Medulla oblongata (tissue), 1 donor: ENCODE measurements around the gene SPATC1L.

Experiments used
- DNase-seq: peaks from one replicate; pipeline ENCODE4 v3.0.0-alpha.2; 2015; ENCODE audit errors: extremely low spot score

The SPATC1L gene

DNA sequence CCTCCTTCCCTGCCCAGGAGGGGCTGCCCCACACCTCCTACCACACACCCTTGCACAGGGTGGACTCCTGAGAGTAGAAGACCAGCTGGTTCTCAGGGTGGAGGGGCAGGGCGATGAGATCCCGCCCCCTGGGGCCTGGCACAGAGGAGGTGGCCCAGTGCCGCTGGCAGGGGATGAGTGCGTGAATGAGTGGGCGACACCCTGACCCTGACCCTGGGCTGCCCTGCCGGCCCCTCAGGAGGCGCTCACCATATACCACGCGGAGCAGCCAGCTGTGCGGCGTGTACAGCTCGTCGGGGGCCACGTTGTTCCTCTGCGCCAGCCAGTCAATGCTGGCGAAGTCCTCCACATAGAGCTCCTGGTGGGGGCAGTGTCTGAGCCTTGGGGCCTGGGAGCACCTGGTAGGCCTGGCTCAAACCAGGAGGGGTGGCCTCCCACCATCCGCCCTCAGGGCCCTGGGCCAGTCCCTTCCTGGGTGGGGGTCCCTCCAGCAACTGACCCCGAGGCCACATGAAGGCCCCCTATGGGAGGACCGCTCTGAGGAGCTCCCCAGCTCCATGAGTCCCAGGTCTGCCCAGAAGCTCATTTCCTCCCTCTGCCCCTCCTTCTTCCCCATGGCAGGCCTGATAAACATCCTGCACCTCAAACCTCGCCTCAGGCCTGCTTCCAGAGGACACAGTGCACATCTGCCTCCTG, 31.3 kb upstream of the SPATC1L start:
- no peak for DNase-seq

DNA sequence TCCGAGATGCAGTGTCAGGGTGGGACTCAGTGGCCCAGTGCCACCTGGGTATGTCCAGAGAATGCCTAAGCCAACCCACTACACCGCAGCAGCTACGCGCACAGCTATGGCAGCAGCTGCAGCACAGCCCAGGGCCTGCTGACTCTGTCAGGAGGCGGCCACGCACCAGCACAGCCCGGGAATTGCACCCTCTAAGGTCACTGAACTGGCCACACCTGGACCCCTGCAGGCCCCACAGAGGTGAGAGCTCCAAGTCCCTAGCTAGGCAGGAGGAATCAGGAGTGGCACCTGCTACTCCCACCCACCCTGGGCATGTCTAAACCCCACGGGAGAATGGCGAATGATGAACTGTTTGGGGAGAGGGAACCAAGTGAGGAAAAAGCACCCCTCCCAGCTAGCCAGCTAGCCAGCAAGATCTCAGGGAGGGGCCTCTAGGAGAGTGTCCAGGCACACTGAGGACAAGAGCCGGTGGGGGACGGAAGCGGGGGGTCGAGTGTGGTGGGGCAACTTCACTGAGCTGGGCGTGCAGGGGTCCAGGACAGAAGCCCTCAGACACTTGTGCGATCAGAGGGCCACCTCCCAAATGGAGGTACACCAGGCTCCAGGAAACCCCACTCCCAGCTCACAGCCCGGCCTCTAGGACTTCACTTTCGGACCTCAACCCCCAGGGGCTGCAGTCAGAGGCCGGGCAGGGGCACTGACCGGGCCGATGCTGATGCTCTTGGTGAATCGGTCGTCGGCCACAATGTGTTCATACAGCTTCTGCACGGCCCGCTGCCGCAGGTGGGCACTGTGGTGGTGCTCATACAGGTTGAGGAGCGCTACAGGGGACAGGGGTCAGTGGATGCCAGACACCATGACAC, 30.4 kb upstream of the SPATC1L start:
- no peak for DNase-seq

DNA sequence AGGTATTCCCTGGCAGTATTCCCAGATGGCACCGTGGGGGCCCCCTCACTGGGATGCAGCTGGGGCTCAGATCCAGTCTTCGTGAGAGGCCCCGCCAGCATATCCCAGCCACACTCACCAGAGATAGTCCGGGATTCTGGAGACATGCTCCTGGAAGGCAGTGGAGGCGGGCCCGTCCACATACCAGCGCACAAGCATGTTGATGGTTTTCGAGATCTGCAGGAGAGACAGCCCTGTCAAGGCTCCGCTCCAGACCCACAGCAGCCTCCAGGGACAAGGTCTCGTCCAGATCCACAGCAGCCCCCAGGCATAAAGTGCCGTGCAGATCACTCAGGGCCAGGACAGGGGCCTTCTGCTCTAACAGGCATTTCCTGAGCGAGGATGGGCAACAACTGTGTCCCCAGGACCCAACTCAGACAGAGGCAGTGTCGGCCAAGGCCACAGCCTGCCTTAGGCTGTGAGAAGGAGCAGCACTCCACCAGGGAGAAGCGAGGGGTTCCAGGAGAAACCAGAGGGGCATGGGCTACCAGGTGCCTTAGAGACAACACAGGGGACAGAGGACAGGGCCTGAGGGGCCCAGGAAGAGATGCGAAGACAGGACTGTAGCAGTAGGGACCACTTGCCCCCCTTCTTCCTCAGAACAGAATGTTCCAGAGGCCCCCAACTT, 29.5 kb upstream of the SPATC1L start:
- no peak for DNase-seq

DNA sequence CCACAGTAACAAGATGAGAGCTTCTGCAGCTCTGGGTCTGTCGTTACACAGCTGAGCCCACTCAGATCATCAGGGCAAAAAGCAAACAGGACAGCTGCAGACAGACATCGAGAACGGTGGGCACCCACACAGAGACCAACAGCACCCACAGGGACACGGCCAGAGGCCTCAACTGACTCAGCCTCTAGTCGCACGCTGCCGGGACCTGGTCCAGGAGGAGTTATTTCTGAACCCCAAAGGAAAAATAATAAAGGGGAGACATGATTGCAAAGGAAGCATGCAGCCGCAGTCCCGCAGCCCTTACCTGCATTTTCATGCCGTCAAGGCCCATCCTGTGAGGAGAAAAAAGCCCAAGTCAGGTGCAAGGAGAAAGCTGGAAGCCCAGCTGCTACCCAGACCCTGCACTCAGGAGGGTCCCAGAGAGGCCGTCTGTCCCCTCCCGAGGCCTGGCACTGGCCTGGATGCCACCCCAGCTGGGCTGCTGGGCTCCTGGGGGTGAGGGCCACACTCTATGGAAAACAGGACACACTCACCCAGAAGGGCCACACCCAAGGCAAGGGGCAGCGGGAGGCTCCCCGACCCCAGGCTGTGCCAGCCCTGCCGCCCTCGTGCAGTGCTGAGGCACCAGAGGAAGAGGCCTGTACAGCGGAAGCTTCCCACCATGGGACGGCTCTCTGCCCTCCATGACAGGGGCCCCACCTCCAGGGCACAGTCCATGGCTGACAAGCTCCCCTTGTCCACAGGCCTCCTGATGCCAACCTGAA, 28.6 kb upstream of the SPATC1L start:
- DNase-seq = no peak

DNA sequence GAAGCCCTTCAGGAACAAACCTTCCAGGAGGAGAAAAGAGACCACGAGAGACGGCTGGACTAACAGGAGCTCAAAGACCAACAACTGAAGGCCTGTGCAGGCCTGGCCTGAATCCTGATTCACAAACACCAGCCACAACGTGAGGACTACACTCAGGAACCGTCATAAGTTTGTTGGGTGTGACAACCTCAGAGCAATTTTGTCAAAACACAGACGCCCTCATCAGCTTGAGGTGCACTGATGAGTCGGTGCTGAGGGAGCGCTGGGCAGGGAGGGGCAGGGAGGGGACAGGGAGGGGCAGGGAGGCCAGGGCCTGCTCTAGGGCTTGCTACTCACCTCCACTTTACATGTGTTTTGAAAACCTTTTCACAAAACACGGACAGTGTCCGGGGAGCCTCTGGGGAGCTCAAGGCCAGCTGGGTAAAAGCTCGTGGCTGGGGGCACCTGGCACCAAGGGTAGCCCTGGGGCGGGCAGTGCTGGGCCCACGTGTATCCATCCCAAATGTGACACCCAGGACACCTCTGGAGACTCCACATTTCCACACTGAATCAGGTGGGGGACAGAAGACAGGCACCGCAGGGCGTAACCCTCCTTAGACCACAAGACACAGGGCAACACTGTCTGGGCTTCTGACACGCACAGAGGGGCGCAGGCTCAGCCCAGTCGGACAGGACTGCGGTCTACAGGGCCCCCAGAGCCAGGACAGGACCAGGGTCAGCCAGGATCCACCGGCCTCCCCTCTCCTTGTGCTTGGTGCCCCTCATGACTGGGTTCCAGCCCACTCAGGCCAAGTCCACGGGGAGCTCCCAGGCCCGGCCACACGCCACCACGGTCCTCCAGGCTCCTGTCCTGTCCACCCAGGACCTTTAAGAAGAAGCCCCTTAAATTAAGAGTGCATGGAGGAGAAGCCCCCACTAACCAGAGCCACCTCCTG, 27.8 kb upstream of the SPATC1L start:
- no peak for DNase-seq

DNA sequence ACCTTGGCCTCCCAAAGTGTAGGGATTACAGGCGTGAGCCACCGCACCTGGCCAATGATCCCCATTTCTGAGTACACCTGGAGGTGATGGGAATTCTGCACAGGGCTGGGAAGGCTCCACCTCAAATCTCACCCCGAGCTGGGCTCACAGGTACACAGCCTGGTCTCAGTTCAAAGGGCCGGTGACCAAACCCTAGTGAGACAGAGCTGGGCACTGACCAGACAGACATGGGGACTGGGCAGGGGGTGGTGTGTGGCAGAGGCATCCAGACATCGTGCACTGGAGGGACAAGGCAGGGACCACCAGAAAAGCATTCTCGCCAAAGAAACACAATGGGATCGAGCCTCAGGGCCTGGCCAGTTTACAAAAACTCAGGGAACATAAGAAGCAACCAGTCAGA, 27.1 kb upstream of the SPATC1L start:
- no peak for DNase-seq

DNA sequence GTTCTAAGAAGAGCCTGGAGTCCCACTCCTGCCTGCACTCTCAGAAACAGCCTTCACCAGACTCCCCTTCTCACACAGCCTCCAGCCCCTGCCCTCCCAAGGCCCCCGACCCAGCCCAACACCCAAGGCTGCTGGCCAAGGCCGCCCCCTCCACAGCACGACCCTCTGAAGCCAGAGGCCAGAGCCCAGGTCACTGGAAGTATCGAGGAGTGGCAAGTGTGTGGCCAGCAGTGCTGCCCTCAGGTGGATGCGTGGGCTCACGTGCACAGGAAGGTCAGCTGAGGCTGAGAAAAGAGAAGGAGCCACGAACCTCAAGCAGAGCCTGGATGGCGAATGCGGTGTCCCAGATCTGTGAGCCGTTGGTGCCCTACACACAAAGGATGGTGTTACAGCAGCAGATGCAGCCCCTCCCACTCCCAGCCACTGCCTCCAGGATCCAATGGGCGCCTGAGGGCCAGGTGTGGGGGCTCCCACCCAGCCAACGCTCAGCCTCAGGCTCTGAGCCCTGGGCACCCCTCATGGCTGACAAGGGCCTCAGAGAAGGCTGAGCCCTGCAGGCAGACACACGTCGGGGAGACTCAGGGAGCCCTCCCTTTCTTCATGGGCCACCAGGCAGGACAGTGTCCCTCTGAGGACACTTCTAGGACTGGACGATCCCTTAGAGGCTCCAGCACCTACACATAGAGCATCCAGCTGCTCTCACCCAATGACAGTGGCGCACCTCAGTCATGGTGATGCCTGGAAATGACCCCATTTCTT, 26.3 kb upstream of the SPATC1L start:
- DNase-seq = no peak

DNA sequence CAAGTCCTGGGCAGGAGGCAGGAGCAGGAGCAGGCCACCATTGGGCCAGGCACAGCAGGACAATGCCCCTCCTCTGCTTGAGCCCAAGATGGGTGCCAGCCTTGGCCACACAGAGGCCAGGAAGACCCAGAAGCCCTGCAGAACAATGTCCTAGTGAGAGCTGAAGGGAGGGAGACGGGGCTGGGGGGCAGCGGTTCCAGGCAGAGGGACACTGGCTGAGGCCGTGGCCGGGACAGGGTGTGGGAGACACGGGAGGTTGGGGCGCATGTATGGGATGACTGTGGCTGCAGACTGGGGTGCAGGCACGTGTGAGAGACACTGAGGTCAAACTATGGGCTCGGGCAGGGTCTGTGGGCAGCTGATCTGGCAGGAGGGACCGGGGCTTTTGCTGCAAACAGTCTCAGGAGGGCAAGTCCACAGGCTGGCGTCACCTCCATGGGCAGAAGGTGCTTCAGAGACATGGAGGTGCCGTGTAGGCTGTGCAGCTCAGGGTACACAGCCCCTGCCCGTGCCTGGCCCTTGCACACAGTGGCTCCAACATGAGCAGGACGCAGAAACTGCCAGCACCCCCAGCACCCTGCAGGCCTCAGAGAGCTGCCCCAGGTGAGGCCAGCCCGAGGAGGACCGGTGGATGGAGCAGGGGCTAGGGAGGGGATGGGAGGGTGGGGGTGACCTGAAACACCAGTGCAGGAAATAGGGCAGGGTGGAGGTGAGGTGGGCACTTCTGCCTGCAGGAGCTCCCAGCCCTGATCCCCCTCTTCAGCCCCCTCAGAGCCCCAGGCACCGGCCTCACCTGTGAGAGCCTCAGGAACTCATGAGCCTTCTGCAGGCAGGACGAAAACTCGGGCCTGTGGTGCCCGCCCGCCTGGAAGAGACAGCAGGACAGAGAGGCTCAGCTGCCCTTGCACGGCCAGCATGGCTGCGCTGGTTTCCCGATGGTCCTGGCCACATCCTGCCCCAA, 24.8 kb upstream of the SPATC1L start:
- DNase-seq = no peak

DNA sequence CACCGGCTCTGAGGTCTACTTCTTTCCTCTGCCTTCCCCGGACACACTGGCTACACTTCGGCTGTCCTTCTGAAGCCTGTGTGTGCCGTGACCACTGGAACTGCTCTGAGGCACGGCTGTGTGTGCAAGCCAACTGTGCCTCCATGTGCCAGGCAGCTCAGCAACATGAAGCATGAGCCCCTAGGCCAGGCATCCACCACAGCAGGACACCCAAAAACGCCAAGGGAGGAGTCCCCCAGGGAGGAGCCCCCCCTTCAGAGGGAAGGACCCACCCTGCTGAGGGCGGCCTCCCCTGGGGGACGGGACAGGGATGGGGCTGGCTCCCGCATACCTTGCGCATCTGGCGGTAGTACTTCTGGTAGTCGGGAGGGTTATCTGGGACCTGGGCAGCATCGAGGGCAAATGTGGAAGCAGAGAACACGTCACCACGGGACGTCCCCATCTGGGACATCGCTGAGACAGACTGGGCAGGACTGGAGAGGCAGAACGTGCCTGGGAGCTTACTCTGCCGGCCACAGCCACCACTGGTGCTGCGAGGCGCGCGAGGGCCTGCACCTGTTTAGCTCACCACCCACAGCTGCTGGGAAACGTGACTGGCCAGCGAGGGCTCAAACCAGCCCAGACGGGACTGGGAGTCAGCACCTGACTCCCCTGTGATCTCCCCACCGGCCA, 23.8 kb upstream of the SPATC1L start:
- DNase-seq = no peak

DNA sequence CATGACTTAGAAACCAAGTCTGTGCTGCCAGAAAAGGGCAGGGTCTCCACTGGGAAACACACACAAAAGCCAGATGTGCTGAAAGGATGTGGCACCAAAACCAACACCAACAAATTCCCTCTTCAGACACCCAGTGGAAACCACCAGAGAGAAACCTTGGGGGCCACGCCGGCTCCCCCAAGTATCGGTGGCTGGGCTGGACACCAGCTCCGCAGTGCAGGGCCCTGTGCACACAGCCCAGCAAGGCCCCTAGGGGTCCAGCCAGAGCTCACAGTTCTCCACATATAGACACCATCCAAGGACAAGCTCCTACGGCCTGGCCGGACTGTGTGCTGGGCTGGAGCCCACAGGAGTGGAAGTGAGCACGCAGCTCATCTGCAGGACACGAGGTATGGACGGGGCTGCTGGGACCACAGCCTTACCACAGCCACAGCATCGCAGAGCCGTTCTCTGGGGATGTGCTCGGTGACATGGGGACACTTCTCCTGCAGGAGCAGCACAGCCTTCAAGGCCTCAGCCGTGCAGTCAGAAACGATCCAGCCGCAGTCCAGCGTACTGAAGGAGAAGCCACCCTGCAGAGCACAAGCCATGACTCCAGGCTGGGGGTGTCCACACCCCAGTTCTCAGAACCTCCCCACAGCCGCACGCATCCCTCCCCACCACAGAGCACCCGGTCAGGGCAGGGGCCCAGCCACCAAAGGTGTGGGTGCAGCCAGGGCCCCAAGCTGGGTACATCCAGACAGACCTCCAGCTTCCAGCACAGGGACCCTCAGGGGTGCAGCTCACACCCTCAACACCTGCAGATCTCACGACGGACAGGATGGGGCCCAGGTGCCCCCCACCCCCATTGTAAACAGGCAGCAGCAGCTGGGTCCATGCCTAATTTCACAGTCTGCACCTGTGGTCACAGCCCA, 23.0 kb upstream of the SPATC1L start:
- no peak for DNase-seq

DNA sequence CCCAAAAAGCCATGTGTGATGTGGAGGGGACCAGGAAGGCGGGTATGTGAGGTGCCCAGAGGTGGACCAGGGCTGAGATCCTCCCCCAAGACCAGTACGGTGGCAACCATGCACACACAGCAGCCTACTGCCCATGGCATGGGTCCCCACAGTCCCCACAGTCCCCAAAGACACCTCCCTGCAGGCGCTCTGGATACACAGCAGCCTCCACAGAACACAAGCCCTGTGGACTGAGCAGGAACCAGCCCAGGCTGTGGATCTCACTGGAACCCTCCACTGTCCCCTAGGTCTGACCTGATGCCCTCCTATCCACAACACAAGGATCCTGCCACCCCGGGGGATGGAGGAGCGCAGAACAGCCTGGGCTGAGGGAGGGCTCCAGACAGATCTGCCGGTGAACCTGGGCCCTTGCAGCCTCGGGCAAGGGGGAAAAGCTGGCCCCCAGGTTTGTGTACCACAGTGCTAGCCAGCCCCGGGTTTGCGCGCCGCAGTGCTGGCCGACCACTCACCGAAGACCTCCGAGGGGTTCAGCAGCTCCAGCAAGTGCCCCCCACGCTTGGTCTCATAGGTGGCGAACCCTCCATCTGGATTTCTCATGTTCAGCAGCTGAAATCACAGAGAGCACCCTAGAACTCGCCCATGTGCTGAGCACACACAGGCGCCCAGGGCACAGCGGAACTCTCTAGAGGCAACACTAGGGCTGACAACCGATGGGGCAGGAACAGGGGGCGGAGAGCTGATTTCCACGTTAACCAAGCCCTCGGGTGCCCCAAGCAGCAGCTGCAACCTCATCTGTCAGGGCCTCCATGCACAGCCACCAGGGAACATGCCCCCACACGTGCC, 22.1 kb upstream of the SPATC1L start:
- no peak for DNase-seq

DNA sequence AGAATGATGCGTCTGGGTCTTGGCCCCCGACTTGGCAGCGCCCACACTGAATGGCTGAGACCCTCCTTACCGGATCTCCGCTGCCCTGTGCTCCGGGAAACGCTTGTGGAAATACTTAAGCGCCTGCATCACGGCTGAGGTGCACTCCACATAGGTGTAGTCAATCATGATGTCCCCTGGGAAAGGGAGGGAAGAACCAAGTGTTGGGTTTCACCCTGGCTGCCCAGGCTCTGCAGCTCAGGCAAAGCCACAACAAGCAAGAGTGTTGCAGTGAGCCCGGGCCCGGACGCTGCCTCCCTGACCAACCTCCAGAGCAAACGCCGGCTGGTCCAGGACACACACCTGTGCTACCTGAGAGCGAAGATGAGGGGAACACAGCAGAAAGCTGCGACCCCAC, 21.5 kb upstream of the SPATC1L start:
- no peak for DNase-seq

DNA sequence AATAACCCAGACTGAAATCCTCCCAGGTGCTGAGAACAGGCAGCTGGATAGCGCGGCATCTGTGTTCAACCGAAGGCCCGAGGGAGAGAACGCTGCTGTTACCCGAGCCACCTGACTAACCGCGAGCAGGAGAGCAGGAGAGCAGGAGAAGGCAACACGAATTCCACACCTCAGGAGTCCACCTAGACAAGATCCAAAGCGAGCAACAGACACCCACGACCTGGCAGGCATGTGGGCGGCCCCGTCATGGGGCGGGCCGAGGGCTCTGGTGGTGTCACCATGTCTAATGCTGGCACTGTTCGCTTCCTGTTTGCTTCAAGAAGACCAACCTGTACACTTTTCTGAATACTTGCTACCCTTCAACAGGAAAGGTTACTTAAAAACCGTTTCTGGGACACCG, 20.9 kb upstream of the SPATC1L start:
- no peak for DNase-seq

DNA sequence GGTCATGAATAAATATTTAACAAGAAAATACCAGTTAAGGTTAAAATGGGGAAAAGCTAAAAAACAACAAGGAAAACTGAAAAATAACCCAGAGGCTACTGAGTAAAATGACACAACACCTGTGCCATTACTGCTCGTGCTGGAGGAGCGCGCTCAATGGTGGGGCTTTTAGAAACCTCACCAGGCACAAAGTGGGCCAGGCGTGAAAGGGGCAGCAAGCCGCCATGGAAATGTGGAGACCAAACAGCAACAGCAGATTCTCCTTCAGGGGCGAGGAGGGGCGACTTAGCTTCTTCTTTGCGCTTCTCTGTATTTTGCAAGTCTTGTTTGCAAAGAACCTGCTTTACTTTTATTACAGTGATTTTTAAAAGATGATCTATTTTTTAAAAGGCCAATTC, 18.9 kb upstream of the SPATC1L start:
- DNase-seq = no peak

DNA sequence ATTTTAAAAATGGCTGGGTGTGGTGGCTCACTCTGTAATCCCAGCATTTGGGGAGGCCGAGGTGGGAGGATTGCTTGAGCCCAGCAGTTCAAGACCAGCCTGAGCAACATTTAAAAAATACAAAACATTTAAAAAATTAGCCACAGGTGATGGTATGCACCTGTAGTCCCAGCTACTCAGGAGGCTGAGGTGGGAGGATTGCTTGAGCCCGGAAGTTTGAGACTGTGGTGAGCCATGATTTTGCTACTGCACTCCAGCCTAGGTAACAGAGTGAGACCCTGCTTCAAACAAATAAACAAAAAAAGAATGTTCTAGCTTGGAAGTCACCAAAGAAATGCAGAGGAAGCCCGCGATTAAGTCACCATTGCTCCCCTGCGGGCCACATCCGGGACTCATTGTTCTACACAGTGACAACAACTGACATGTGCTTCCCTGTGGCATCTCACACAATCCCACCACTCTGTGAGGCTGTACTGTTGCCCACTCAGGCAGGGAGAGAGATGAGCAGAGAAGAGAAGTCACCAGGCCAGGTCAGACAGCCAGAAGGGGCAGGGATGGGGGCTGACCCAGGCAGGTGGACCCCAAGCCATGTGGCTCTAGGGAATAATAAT, 18.4 kb upstream of the SPATC1L start:
- DNase-seq = no peak
